OCI-LY7 (cell line): Measurements from ENCODE around the gene MATK.

Experiments used
- CTCF ChIP-seq: fragments of 200-600 bp; sonication (generic); conservative IDR thresholded peaks from 2 replicates; pipeline ENCODE4 v1.5.1; 2014; ENCODE audit warnings: mild to moderate bottlenecking, antibody characterized with exemption, low read length, moderate library complexity, mixed read lengths
- EZH2phosphoT487 ChIP-seq: fragments of 200-600 bp; sonication (generic); IDR thresholded peaks from 2 replicates; pipeline ENCODE4 v1.6.1; 2018; ENCODE audit warnings: low read depth, borderline replicate concordance, mild to moderate bottlenecking, mixed run types, antibody characterized with exemption, low read length, moderate library complexity, mixed read lengths

DNA sequence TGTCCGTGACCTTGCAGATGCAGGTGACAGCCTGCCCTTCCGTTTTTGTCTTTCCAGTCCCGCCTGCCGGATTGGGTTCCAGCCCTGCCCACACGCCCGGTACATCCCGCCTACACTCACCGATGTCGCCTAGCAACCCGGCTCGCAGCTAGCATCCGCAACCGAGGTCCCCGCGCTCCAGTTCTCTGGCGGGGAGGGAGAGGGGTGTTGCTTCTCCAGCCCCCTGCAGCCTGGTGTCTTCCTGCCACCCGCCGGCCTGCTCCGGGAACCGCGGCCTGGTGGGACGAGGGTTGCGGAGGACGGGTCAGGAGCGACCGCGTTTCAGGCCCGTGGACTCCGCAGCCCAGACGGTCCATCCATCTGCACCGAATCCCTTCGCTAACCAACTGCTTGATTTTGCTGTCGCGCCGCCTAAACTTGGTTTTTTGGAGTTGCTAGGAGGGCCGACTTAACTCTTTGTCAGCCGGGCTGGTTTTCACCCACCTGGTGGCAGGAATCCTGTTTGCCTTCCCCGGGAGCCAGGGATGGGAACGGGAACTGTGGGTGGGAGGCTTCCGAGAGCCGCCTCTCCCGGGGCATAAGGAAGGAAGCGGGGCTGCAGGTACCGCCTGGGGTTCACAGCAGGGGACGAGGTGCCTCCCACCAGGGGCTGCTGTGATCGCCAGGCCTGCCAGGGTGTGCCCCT, 15.4 kb upstream of the MATK start:
- TF ChIP-seq CTCF (no peak), EZH2phosphoT487 (no peak)
